MM.1S (cell line): ENCODE measurements around the gene MYO5C.

Source experiments
- CTCF ChIP-seq: fragments of 300-600 bp; sonication (generic); IDR thresholded peaks from 2 replicates; pipeline ENCODE4 v1.5.1; 2016; ENCODE audit warnings: antibody characterized with exemption, low read length, mixed read lengths
- EZH2phosphoT487 ChIP-seq: fragments of 300-600 bp; sonication (generic); IDR thresholded peaks from 2 replicates; pipeline ENCODE4 v1.6.1; 2018; ENCODE audit warnings: antibody characterized with exemption, low read length

- TF ChIP-seq CTCF = no peak
- no peak for TF ChIP-seq EZH2phosphoT487
Observed at GRCh38 chr15:52289629-52290081, 5.9 kb downstream of the MYO5C start.
